HepG2 (cell line): ENCODE measurements around the gene WIPF2. TPM values are rescaled to one million over a fixed set of nuclear protein-coding genes. Genes with fewer than 3 reads are reported as not detected.
A peak's percentile ranks its signal among the peaks of the same experiment; 100 is the strongest.

Source experiments
- ATAC-seq: fragments of 200-7000 bp; cut with Tn5 transposase; 3 replicates; pipeline ENCODE4 v1.9.1; 2020; ENCODE audit warnings: mild to moderate bottlenecking, moderate library complexity
- BruUV-seq: library from RNA; stranded (reverse); fragments of 400-500 nt; replicated peaks from 2 replicates; lab custom pipeline; 2021; lab: Mats Ljungman, UMichigan
- CTCF ChIA-PET: fragments of 300-600 bp; formaldehyde crosslinking; extraction: SDS; loops from one replicate; lab custom pipeline; 2021; ENCODE audit warnings: low total read pairs, inconsistent platforms, low intra/inter-chr PET ratio; lab: Yijun Ruan, JAX
- POLR2A ChIA-PET: fragments of 350-600 bp; sonication (Branson Sonifier 250); formaldehyde crosslinking; loops from one replicate; lab custom pipeline; 2020; ENCODE audit warnings: antibody characterized with exemption, inconsistent platforms; lab: Yijun Ruan, JAX
- DNase-seq: peaks from one replicate; pipeline ENCODE4 v3.0.0-alpha.2; 2015; ENCODE audit warnings: low spot score
- FAIRE-seq: peaks from 3 replicates; lab custom pipeline; 2011; peaks lifted over from hg19 to GRCh38; lab: Jason Lieb, UNC
- H2AFZ ChIP-seq: one replicate; pipeline ENCODE4 v1.6.1; 2011; ENCODE audit warnings: low read length, inconsistent platforms
- H3K27ac ChIP-seq: fragments of 300-600 bp; 3 replicates; pipeline ENCODE4 v1.8.0; 2011; ENCODE audit warnings: mixed run types, mild to moderate bottlenecking, mixed read lengths, low read length, inconsistent platforms; ENCODE audit not compliant: insufficient read depth; ENCODE audit errors: extremely low read length
- H3K27me3 ChIP-seq, 2 experiments: fragments of 200-600 bp in 1 of 2; 2 replicates in 1 of 2; 3 replicates in 1 of 2; pipeline versions ENCODE4 v1.6.0 to v1.8.0; 2011; ENCODE audit warnings: low read length in 2 of 2, mild to moderate bottlenecking in 2 of 2, moderate library complexity in 2 of 2, inconsistent platforms in 1 of 2; ENCODE audit not compliant: insufficient read depth in 2 of 2, control insufficient read depth in 1 of 2
- H3K36me3 ChIP-seq, 2 experiments: fragments of 200-600 bp in 1 of 2; replicated peaks in 1 of 2; 2 replicates in 1 of 2; 3 replicates in 1 of 2; pipeline versions ENCODE4 v1.5.1 to v1.8.0; 2011; ENCODE audit warnings: low read length in 2 of 2, inconsistent platforms in 1 of 2; ENCODE audit not compliant: insufficient read depth in 2 of 2, control insufficient read depth in 1 of 2
- H3K4me1 ChIP-seq: 2 replicates; pipeline ENCODE4 v1.5.1; 2012; ENCODE audit warnings: low read length, inconsistent platforms; ENCODE audit not compliant: insufficient read depth
- H3K4me2 ChIP-seq: 2 replicates; pipeline ENCODE4 v1.6.0; 2011; ENCODE audit warnings: low read depth, low read length, inconsistent platforms
- H3K4me3 ChIP-seq, 3 experiments: fragments of 200-600 bp in 1 of 3; sonication (generic), shearing (Covaris generic) in 1 of 3; replicated peaks in 1 of 3; 2 replicates each; pipeline ENCODE4 v1.5.1; 2011 to 2016; ENCODE audit warnings: low read length in 3 of 3, inconsistent platforms in 2 of 3, low read depth in 2 of 3, mild to moderate bottlenecking in 2 of 3, control low read depth in 1 of 3, mixed read lengths in 1 of 3; ENCODE audit not compliant: insufficient read depth in 1 of 3
- H3K79me2 ChIP-seq: one replicate; pipeline ENCODE4 v1.6.1; 2011; ENCODE audit warnings: low read length, inconsistent platforms; ENCODE audit not compliant: insufficient read depth
- H3K9ac ChIP-seq: 2 replicates; pipeline ENCODE4 v1.6.0; 2011; ENCODE audit warnings: mild to moderate bottlenecking, low read depth, low read length, inconsistent platforms; ENCODE audit not compliant: insufficient read depth
- H3K9me3 ChIP-seq: 2 replicates; pipeline ENCODE4 v1.5.1; 2012; ENCODE audit warnings: mild to moderate bottlenecking, low read length
- H4K20me1 ChIP-seq: 2 replicates; pipeline ENCODE4 v1.6.0; 2011; ENCODE audit warnings: inconsistent platforms, mild to moderate bottlenecking, low read length, moderate library complexity; ENCODE audit not compliant: insufficient read depth
- BORCS8-MEF2B ChIP-seq: sonication (generic); formaldehyde crosslinking; IDR thresholded peaks from 2 replicates; pipeline ENCODE4 v1.8.0; 2022; ENCODE audit warnings: mild to moderate bottlenecking, missing genetic modification reagents
- HNRNPL ChIP-seq: fragments of 200-400 bp; formaldehyde crosslinking; IDR thresholded peaks from 2 replicates; pipeline ENCODE4 v1.6.1; 2017; ENCODE audit warnings: mild to moderate bottlenecking, low read depth, low read length
- ZNF563 ChIP-seq: sonication (generic); formaldehyde crosslinking; IDR thresholded peaks from 2 replicates; pipeline ENCODE4 v1.8.0; 2022; ENCODE audit warnings: mild to moderate bottlenecking, moderate library complexity, missing genetic modification reagents
- ZNF605 ChIP-seq: sonication (generic); formaldehyde crosslinking; IDR thresholded peaks from 2 replicates; pipeline ENCODE4 v1.8.0; 2022; ENCODE audit warnings: mild to moderate bottlenecking, missing genetic modification reagents
- ZNF879 ChIP-seq: sonication (generic); formaldehyde crosslinking; IDR thresholded peaks from 2 replicates; pipeline ENCODE4 v1.8.1; 2023; ENCODE audit warnings: missing genetic modification reagents
- WGBS: methylation state at CpG from one replicate; pipeline ENCODE4 v1.1.6; 2017; ENCODE audit warnings: low lambda C conversion rate; 5-methylcytosine and 5-hydroxymethylcytosine counted together
- in situ Hi-C: cut with HindIII; loops from 2 replicates; pipeline ENCODE4 v1.10.0; 2017; ENCODE audit warnings: low pct_unique_long_range_greater_than_20kb; ENCODE audit not compliant: extremely low pct_ligation_motif_present
- intact Hi-C: fragments of 100-400 bp; cut with micrococcal nuclease; formaldehyde crosslinking; loops from one replicate; pipeline ENCODE4 v1.10.0; 2022; ENCODE audit not compliant: unreplicated experiment
- polyA plus RNA-seq, 8 experiments: library from polyadenylated mRNA; depleted of rRNA in 3 of 8; stranded (reverse) in 7 of 8; unstranded in 1 of 8; fragments of >200 nt; fragmentation: Illumina TruSeq in 4 of 8; extraction: Trizol in 4 of 8; gene quantifications; 2 replicates each; pipeline versions ENCODE4 v1.2.1 to v1.2.3, GENCODE V29; 2011 to 2016; ENCODE audit warnings: low read depth in 4 of 8, missing spikeins in 1 of 8, mixed read lengths in 1 of 8; ENCODE audit not compliant: insufficient read depth in 1 of 8
- total RNA-seq, 5 experiments: library from RNA; depleted of rRNA; stranded (reverse); fragments of >200 nt; fragmentation: Illumina TruSeq; extraction: Trizol; gene quantifications; 2 replicates each; pipeline ENCODE4 v1.2.3, GENCODE V29; 2016; ENCODE audit warnings: low read depth in 1 of 5
- TF ChIP-seq, protein P1 (sequence below): IDR thresholded peaks from 2 replicates; pipeline ENCODE4 v1.6.1; 2016; ENCODE audit warnings: low read depth, missing genetic modification reagents, missing compliant biosample characterization
- TF ChIP-seq, protein P2 (sequence below): sonication (generic); formaldehyde crosslinking; IDR thresholded peaks from 2 replicates; pipeline ENCODE4 v1.5.0; 2020; ENCODE audit warnings: mild to moderate bottlenecking, missing genetic modification reagents, borderline replicate concordance
- TF ChIP-seq, protein P3 (sequence below): sonication (generic); IDR thresholded peaks from 2 replicates; pipeline ENCODE4 v1.6.1; 2016; ENCODE audit warnings: low read depth, borderline replicate concordance

The WIPF2 gene
- total and polyA plus RNA-seq, 2 of the 13 experiments (the other 11 are each of a cell fraction or from before 2014, with no cell fraction given) = 7.2 to 10.8 TPM

DNA sequence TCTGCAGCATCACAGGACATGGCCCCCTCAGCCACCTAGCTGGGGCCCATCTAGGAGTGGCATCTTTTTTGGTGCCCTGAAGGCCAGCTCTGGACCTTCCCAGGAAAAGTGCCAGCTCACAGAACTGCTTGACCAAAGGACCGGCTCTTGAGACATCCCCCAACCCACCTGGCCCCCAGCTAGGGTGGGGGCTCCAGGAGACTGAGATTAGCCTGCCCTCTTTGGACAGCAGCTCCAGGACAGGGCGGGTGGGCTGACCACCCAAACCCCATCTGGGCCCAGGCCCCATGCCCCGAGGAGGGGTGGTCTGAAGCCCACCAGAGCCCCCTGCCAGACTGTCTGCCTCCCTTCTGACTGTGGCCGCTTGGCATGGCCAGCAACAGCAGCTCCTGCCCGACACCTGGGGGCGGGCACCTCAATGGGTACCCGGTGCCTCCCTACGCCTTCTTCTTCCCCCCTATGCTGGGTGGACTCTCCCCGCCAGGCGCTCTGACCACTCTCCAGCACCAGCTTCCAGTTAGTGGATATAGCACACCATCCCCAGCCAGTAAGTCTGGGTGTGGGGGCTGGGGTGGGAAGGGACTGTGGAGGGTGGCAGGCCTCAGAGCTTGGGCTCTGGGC lies 111.9 kb downstream of the WIPF2 start (continued):
- peak; percentile 59; the same call in 1 of the 2 replicates for TF ChIP-seq HNRNPL
- TF ChIP-seq ZNF563 (CRISPR knock-in tag) = no peak
- TF ChIP-seq, all 625 proteins: peak for 3

DNA sequence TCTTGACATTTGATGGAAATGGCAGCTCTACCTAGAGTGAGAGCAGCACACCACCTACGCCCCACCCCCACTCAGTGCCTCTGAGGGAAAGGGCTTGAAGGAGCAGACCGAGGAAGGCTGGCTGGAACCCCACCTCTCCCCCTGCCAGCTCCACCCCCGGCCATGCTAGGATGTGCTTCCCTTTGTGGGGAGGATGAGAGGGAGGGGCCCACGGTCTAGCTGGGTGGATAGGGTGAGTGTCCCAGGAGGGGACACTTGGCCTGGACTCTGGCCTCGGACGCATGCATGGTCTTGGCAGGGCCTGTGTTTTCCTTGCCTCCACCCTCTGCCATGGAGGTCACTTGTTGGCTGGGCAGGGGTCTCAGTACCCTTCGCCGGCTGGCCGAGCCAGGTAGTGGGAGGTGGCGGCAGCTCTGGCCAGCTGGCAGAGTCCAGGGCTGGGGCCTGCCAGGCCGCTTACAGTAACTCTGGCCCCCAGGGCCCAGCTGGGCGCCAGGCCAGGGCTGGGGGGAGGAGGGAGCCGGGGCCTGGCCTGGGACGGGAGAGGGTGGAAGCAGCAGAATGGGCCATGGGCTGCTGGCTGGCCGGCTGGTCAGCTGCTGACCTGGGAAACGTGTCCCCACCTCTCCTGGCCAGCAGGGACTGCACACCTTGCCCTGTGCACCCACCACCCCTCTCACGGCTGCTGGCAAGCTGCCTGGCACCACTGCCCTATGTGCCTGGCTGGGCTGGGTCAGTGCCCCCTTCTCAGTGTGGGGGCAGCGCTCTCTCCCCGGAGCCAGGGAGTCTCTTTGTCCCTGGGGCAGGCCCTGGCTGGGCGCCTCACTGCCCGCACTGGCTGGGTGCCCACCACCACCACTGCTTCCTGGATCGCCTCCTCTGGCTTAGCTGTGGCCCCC lies 112.9 kb downstream of the WIPF2 start:
- Histone ChIP-seq H3K9ac (no peak overlapping the region), H3K4me3 (no peak overlapping the region), H3K79me2 (peaks cover 16% of the 10 kb centered on the region), H4K20me1 (peaks cover 7% of the 10 kb centered on the region), H3K27ac (peak overlapping the region; percentile 26), H3K4me2 (0 out of 2 replicates have a peak overlapping the region, but pooled peaks have one; percentile 0), H3K27me3 (no peaks in the 10 kb centered on the region), H3K9me3 (no peaks in the 10 kb centered on the region), H2AFZ (no peak overlapping the region), H3K4me1 (peaks cover 77% of the 10 kb centered on the region), H3K36me3 (peaks cover 0 to 7% of the 10 kb centered on the region in 2 experiments; a peak in 2 of 5 replicates)
- WGBS = 66% methylated on average over 8 of the region's 22 CpGs
- CTCF ChIA-PET = no interaction called here
- POLR2A ChIA-PET = interaction anchor here (0.7 to 2.0 kb wide), 11 partner anchors 9 to 24 kb away, joined by 3 to 8 read pairs (median 4); no protein-coding TSS in a partner anchor
- ATAC-seq (peak; percentile 23), FAIRE-seq (no peak), DNase-seq (no peak)
- no TSS peak for BruUV-seq
- in situ Hi-C loops = no loop called here
- intact Hi-C loops = no loop called here
- TF ChIP-seq ZNF879 (CRISPR knock-in tag) (no peak), ZNF605 (CRISPR knock-in tag) (no peak), BORCS8-MEF2B (CRISPR knock-in tag) (0 out of 2 replicates have a peak, but pooled peaks have one; percentile 54)
- TF ChIP-seq, protein P1, sequence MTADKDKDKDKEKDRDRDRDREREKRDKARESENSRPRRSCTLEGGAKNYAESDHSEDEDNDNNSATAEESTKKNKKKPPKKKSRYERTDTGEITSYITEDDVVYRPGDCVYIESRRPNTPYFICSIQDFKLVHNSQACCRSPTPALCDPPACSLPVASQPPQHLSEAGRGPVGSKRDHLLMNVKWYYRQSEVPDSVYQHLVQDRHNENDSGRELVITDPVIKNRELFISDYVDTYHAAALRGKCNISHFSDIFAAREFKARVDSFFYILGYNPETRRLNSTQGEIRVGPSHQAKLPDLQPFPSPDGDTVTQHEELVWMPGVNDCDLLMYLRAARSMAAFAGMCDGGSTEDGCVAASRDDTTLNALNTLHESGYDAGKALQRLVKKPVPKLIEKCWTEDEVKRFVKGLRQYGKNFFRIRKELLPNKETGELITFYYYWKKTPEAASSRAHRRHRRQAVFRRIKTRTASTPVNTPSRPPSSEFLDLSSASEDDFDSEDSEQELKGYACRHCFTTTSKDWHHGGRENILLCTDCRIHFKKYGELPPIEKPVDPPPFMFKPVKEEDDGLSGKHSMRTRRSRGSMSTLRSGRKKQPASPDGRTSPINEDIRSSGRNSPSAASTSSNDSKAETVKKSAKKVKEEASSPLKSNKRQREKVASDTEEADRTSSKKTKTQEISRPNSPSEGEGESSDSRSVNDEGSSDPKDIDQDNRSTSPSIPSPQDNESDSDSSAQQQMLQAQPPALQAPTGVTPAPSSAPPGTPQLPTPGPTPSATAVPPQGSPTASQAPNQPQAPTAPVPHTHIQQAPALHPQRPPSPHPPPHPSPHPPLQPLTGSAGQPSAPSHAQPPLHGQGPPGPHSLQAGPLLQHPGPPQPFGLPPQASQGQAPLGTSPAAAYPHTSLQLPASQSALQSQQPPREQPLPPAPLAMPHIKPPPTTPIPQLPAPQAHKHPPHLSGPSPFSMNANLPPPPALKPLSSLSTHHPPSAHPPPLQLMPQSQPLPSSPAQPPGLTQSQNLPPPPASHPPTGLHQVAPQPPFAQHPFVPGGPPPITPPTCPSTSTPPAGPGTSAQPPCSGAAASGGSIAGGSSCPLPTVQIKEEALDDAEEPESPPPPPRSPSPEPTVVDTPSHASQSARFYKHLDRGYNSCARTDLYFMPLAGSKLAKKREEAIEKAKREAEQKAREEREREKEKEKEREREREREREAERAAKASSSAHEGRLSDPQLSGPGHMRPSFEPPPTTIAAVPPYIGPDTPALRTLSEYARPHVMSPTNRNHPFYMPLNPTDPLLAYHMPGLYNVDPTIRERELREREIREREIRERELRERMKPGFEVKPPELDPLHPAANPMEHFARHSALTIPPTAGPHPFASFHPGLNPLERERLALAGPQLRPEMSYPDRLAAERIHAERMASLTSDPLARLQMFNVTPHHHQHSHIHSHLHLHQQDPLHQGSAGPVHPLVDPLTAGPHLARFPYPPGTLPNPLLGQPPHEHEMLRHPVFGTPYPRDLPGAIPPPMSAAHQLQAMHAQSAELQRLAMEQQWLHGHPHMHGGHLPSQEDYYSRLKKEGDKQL (CRISPR knock-in tag) = no peak
- TF ChIP-seq, protein P2, sequence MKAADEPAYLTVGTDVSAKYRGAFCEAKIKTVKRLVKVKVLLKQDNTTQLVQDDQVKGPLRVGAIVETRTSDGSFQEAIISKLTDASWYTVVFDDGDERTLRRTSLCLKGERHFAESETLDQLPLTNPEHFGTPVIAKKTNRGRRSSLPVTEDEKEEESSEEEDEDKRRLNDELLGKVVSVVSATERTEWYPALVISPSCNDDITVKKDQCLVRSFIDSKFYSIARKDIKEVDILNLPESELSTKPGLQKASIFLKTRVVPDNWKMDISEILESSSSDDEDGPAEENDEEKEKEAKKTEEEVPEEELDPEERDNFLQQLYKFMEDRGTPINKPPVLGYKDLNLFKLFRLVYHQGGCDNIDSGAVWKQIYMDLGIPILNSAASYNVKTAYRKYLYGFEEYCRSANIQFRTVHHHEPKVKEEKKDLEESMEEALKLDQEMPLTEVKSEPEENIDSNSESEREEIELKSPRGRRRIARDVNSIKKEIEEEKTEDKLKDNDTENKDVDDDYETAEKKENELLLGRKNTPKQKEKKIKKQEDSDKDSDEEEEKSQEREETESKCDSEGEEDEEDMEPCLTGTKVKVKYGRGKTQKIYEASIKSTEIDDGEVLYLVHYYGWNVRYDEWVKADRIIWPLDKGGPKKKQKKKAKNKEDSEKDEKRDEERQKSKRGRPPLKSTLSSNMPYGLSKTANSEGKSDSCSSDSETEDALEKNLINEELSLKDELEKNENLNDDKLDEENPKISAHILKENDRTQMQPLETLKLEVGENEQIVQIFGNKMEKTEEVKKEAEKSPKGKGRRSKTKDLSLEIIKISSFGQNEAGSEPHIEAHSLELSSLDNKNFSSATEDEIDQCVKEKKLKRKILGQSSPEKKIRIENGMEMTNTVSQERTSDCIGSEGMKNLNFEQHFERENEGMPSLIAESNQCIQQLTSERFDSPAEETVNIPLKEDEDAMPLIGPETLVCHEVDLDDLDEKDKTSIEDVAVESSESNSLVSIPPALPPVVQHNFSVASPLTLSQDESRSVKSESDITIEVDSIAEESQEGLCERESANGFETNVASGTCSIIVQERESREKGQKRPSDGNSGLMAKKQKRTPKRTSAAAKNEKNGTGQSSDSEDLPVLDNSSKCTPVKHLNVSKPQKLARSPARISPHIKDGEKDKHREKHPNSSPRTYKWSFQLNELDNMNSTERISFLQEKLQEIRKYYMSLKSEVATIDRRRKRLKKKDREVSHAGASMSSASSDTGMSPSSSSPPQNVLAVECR (CRISPR knock-in tag) = peak; percentile 59; the same call in 1 of the 2 replicates
- TF ChIP-seq, protein P3, sequence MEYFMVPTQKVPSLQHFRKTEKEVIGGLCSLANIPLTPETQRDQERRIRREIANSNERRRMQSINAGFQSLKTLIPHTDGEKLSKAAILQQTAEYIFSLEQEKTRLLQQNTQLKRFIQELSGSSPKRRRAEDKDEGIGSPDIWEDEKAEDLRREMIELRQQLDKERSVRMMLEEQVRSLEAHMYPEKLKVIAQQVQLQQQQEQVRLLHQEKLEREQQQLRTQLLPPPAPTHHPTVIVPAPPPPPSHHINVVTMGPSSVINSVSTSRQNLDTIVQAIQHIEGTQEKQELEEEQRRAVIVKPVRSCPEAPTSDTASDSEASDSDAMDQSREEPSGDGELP = peak; percentile 65; the same call in 1 of the 2 replicates
